Keratinocyte (primary cell): ENCODE results near the gene SORBS1. TPM values are rescaled to one million over a fixed set of nuclear protein-coding genes. Genes with fewer than 3 reads are reported as not detected.

Experiments
- DNase-seq: peaks from one replicate; pipeline ENCODE4 v3.0.0-alpha.2; 2011; ENCODE audit warnings: low read depth, missing footprints, low spot score
- FAIRE-seq: peaks from 2 replicates; lab custom pipeline; 2011; peaks lifted over from hg19 to GRCh38; lab: Jason Lieb, UNC
- H2AFZ ChIP-seq: 2 replicates; pipeline ENCODE4 v1.6.0; 2012; ENCODE audit warnings: low read length, control low read depth, inconsistent platforms; ENCODE audit not compliant: control insufficient read depth
- H3K27ac ChIP-seq: 2 replicates; pipeline ENCODE4 v1.5.1; 2011; ENCODE audit warnings: low read length; ENCODE audit not compliant: control insufficient read depth, insufficient read depth
- H3K27me3 ChIP-seq: 3 replicates; pipeline ENCODE4 v1.6.0; 2011; ENCODE audit warnings: low read length; ENCODE audit not compliant: control insufficient read depth, insufficient read depth; ENCODE audit errors: extremely low read depth
- H3K36me3 ChIP-seq, 2 experiments: 2 replicates in 1 of 2; 3 replicates in 1 of 2; pipeline ENCODE4 v1.5.1; 2011; ENCODE audit warnings: low read length in 2 of 2, mild to moderate bottlenecking in 1 of 2; ENCODE audit not compliant: control insufficient read depth in 2 of 2, insufficient read depth in 2 of 2; ENCODE audit errors: extremely low read depth in 1 of 2
- H3K4me1 ChIP-seq: 3 replicates; pipeline ENCODE4 v1.5.1; 2011; ENCODE audit warnings: low read length; ENCODE audit not compliant: control insufficient read depth, insufficient read depth; ENCODE audit errors: extremely low read depth
- H3K4me2 ChIP-seq: 3 replicates; pipeline ENCODE4 v1.6.0; 2011; ENCODE audit warnings: low read depth, low read length; ENCODE audit not compliant: control insufficient read depth, insufficient read depth; ENCODE audit errors: extremely low read depth
- H3K4me3 ChIP-seq, 3 experiments: fragments of 200-600 bp in 1 of 3; sonication (generic) in 1 of 3; 2 replicates in 2 of 3; 3 replicates in 1 of 3; pipeline ENCODE4 v1.5.1; 2011 to 2016; ENCODE audit warnings: low read length in 3 of 3, mild to moderate bottlenecking in 3 of 3, control low read depth in 2 of 3, inconsistent platforms in 1 of 3, low read depth in 1 of 3, mixed read lengths in 1 of 3, mixed run types in 1 of 3, moderate library complexity in 1 of 3; ENCODE audit not compliant: control insufficient read depth in 2 of 3, insufficient read depth in 2 of 3; ENCODE audit errors: extremely low read depth in 1 of 3
- H3K79me2 ChIP-seq: 2 replicates; pipeline ENCODE4 v1.6.0; 2012; ENCODE audit warnings: low read length; ENCODE audit not compliant: control insufficient read depth, insufficient read depth
- H3K9ac ChIP-seq: 3 replicates; pipeline ENCODE4 v1.6.0; 2011; ENCODE audit warnings: low read length; ENCODE audit not compliant: control insufficient read depth, insufficient read depth; ENCODE audit errors: extremely low read depth
- H3K9me1 ChIP-seq: 3 replicates; pipeline ENCODE4 v1.6.0; 2011; ENCODE audit warnings: low read length; ENCODE audit not compliant: control insufficient read depth, insufficient read depth; ENCODE audit errors: extremely low read depth
- H3K9me3 ChIP-seq: 2 replicates; pipeline ENCODE4 v1.5.1; 2012; ENCODE audit warnings: low read depth, low read length; ENCODE audit not compliant: control insufficient read depth
- H4K20me1 ChIP-seq: 3 replicates; pipeline ENCODE4 v1.6.0; 2011; ENCODE audit warnings: low read length; ENCODE audit not compliant: control insufficient read depth, insufficient read depth; ENCODE audit errors: extremely low read depth
- CTCF ChIP-seq, 3 experiments: IDR thresholded peaks in 1 of 3; conservative IDR thresholded peaks in 1 of 3; optimal IDR thresholded peaks in 1 of 3; 2 replicates in 2 of 3; 3 replicates in 1 of 3; pipeline versions ENCODE3 to v1.5.1; 2011; ENCODE audit warnings: low read length in 3 of 3, mild to moderate bottlenecking in 3 of 3, moderate library complexity in 2 of 3, control low read depth in 1 of 3, inconsistent platforms in 1 of 3; ENCODE audit not compliant: insufficient read depth in 2 of 3; ENCODE audit errors: extremely low read depth in 1 of 3
- EZH2 ChIP-seq: IDR thresholded peaks from one replicate; pipeline ENCODE4 v1.6.1; 2012; ENCODE audit warnings: inconsistent platforms, mild to moderate bottlenecking, low read length, moderate library complexity
- dilution Hi-C: fragments of 300-500 bp; cut with MboI; formaldehyde crosslinking; loops from one replicate; pipeline ENCODE4 v1.7.0; 2020; ENCODE audit warnings: low sequenced_read_pairs; ENCODE audit not compliant: extremely low pct_ligation_motif_present
- polyA plus RNA-seq, 5 experiments: library from polyadenylated mRNA; depleted of rRNA in 3 of 5; stranded (reverse) in 3 of 5; stranded (forward) in 1 of 5; unstranded in 1 of 5; fragments of >200 nt; gene quantifications; 1 replicate in 1 of 5; 2 replicates in 3 of 5; 3 replicates in 1 of 5; pipeline versions ENCODE4 v1.2.1 to v1.2.3, GENCODE V29; 2011 to 2012; ENCODE audit warnings: missing spikeins in 2 of 5, low read depth in 1 of 5, low replicate concordance in 1 of 5

SORBS1 gene
- polyA plus RNA-seq, 1 donor (not counting 4 experiments of a cell fraction or from before 2014, with no cell fraction given) = 0.42 TPM

DNA sequence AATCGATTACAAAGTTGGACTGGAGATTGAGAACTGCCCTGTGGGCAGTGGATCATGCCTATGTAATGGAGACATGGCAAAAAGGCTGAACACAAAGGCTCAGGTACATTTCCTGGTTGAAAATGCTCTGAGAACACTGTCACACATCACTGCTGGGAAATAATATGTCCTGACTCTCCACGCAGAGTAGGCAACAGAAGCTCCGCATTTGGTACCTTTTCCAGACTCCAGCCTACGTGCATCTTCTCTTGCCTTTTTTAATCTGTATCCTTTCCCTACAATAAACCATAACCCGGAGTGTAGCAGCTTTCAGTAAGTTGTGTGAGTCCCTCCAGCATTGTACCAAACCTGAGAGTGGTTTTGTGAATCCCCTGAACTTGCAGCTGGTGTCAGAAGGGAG is 134.7 kb downstream of the SORBS1 start:
- no peaks in the 10 kb centered on the region for H3K9me1 ChIP-seq
- H3K36me3 ChIP-seq = no peaks in the 10 kb centered on the region
- TF ChIP-seq EZH2 (no peak), CTCF (optimal IDR thresholded peaks at IDR 0.05 in 1 of 3, IDR thresholded peaks at IDR 0.05 in 1 of 3, conservative IDR thresholded peaks at IDR 0.05 in 1 of 3; ENCODE audit: extremely low read depth in 1 of 3, insufficient read depth in 2 of 3, low read length in 3 of 3) (no peak)
- H4K20me1 ChIP-seq = no peaks in the 10 kb centered on the region
- FAIRE-seq = no peak
- H3K4me1 ChIP-seq = peaks cover 11% of the 10 kb centered on the region
- no peaks in the 10 kb centered on the region for H3K79me2 ChIP-seq
- H2AFZ ChIP-seq = no peak overlapping the region
- dilution Hi-C loops = loop anchor here (25.0 kb wide), 1 partner anchor 186 kb away; no protein-coding TSS in a partner anchor
- no peak overlapping the region for H3K4me2 ChIP-seq
- H3K27me3 ChIP-seq = no peaks in the 10 kb centered on the region
- DNase-seq = no peak
- H3K27ac ChIP-seq = no peak overlapping the region
- H3K9ac ChIP-seq = no peak overlapping the region
- no peak overlapping the region for H3K4me3 ChIP-seq
- no peaks in the 10 kb centered on the region for H3K9me3 ChIP-seq

GRCh38 chr10:95425592-95426465 is 135.3 kb downstream of the SORBS1 start:
- Histone ChIP-seq H3K36me3 (no peaks in the 10 kb centered on the region), H2AFZ (no peak overlapping the region), H3K9me3 (no peaks in the 10 kb centered on the region), H3K4me3 (no peak overlapping the region), H3K9me1 (no peaks in the 10 kb centered on the region), H3K27ac (no peak overlapping the region), H3K9ac (no peak overlapping the region), H3K27me3 (no peaks in the 10 kb centered on the region), H3K4me1 (peaks cover 11% of the 10 kb centered on the region), H3K79me2 (no peaks in the 10 kb centered on the region), H3K4me2 (no peak overlapping the region), H4K20me1 (no peaks in the 10 kb centered on the region)
- dilution Hi-C loops = loop anchor here (25.0 kb wide), 1 partner anchor 186 kb away; no protein-coding TSS in a partner anchor
- DNase-seq (no peak), FAIRE-seq (no peak)
- no peak for TF ChIP-seq CTCF (optimal IDR thresholded peaks at IDR 0.05 in 1 of 3, IDR thresholded peaks at IDR 0.05 in 1 of 3, conservative IDR thresholded peaks at IDR 0.05 in 1 of 3; ENCODE audit: extremely low read depth in 1 of 3, insufficient read depth in 2 of 3, low read length in 3 of 3)
- no peak for TF ChIP-seq EZH2
